Uterus (tissue), 4 donors: ENCODE measurements around the gene QRICH2. TPM values are rescaled to one million over a fixed set of nuclear protein-coding genes. Genes with fewer than 3 reads are reported as not detected.
"Not testable (repeated sequence)": the region's sequence is repeated elsewhere in the genome, so short reads cannot be mapped to it uniquely, and the experiment has no call there.

Experiments used
- DNase-seq, 2 donors: peaks; one replicate each; pipeline ENCODE4 v3.0.0-alpha.2; 2019 to 2020
- H3K27ac ChIP-seq, 2 donors: fragments of 200-600 bp; sonication (generic); 1 replicate in 1 of 2; 2 replicates in 1 of 2; pipeline ENCODE4 v1.5.1; 2016 to 2018
- H3K27me3 ChIP-seq, 2 donors: fragments of 200-600 bp; sonication (generic); one replicate each; pipeline ENCODE4 v1.5.1; 2018 to 2019; ENCODE audit warnings: control low read depth in 1 of 2
- H3K36me3 ChIP-seq, 2 donors: fragments of 200-600 bp; sonication (generic); one replicate each; pipeline ENCODE4 v1.5.1; 2019; ENCODE audit warnings: control low read depth in 1 of 2
- H3K4me1 ChIP-seq, 2 donors: fragments of 200-600 bp; sonication (generic); one replicate each; pipeline ENCODE4 v1.5.1; 2018 to 2019; ENCODE audit warnings: control low read depth in 1 of 2
- H3K4me3 ChIP-seq, 2 donors: fragments of 200-600 bp; sonication (generic); 1 replicate in 1 of 2; 2 replicates in 1 of 2; pipeline ENCODE4 v1.5.1; 2018 to 2019; ENCODE audit warnings: mild to moderate bottlenecking in 1 of 2
- H3K9me3 ChIP-seq, 2 donors: fragments of 200-600 bp; sonication (generic); one replicate each; pipeline ENCODE4 v1.5.1; 2019; ENCODE audit warnings: control low read depth in 1 of 2
- POLR2A ChIP-seq, 2 donors: fragments of 450-650 bp; IDR thresholded peaks; one replicate each; pipeline ENCODE4 v1.6.1; 2016; ENCODE audit warnings: antibody characterized with exemption in 2 of 2, mild to moderate bottlenecking in 1 of 2, moderate library complexity in 1 of 2
- intact Hi-C: fragments of 100-400 bp; cut with DNase I; formaldehyde crosslinking; loops from one replicate; pipeline ENCODE4 v1.15.1; 2023; ENCODE audit warnings: low total_unique reads
- total RNA-seq, 4 donors: library from RNA; depleted of rRNA in 3 of 4; stranded (reverse); fragments of >200 nt in 3 of 4; gene quantifications; one replicate each; pipeline versions ENCODE4 v1.1.0 to v1.2.4, GENCODE V29; 2014 to 2023
- TF ChIP-seq, protein P1 (sequence below), 4 experiments: fragments of 200-600 bp in 2 of 4; fragments of 450-650 bp in 2 of 4; sonication (generic) in 2 of 4; IDR thresholded peaks; one replicate each; pipeline ENCODE4 v1.5.1; 2016 to 2019; ENCODE audit warnings: antibody characterized with exemption in 4 of 4, mild to moderate bottlenecking in 2 of 4, moderate library complexity in 1 of 4
- donor health status: DM: yes; HTN: yes; CAD: no.

QRICH2 gene
- total RNA-seq, 4 donors from 2014 or later, result under 0.01 to 7.2 (median 4.4) TPM

DNA sequence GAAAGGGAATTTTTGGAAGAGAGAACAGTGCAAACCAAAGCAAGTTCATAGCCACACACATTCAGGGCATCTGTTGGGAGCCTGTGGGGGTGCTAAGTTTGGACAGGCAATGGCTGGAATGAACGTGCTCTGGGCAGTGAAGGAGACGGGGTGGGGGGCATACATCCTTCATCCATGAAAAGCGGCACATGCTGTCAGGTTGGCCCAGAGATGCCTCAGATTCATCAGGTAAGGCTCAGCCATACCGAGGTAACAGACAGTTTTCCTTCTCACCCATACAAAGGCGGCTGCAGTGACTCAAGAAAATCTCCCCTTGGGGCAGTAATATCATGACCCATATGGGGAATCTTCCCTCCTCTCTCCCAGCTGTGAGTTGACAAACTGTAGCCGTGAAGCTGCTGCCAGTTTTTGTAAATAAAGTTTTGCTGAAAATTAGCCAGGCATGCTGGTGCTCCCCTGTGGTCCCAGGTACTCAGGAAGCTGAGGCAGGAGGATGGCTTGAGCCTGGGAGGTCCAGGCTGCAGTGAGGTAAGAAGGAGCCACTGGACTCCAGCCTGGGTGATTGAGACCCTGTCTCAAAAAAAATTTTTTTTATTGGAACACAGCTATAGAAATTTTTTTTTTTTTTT is 52.2 kb downstream of the QRICH2 start:
- DNase-seq, result no peak
- H3K36me3 ChIP-seq, result no peaks in the 10 kb centered on the region
- no peaks in the 10 kb centered on the region for H3K9me3 ChIP-seq
- intact Hi-C loops, result no loop called here
- no peak overlapping the region for H3K27ac ChIP-seq
- H3K4me3 ChIP-seq, result no peak overlapping the region
- TF ChIP-seq, protein P1, sequence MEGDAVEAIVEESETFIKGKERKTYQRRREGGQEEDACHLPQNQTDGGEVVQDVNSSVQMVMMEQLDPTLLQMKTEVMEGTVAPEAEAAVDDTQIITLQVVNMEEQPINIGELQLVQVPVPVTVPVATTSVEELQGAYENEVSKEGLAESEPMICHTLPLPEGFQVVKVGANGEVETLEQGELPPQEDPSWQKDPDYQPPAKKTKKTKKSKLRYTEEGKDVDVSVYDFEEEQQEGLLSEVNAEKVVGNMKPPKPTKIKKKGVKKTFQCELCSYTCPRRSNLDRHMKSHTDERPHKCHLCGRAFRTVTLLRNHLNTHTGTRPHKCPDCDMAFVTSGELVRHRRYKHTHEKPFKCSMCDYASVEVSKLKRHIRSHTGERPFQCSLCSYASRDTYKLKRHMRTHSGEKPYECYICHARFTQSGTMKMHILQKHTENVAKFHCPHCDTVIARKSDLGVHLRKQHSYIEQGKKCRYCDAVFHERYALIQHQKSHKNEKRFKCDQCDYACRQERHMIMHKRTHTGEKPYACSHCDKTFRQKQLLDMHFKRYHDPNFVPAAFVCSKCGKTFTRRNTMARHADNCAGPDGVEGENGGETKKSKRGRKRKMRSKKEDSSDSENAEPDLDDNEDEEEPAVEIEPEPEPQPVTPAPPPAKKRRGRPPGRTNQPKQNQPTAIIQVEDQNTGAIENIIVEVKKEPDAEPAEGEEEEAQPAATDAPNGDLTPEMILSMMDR (IDR thresholded peaks at IDR 0.05), result no peak
- TF ChIP-seq POLR2A (IDR thresholded peaks at IDR 0.05), result no peak
- H3K27me3 ChIP-seq, result no peaks in the 10 kb centered on the region
- no peaks in the 10 kb centered on the region for H3K4me1 ChIP-seq

DNA sequence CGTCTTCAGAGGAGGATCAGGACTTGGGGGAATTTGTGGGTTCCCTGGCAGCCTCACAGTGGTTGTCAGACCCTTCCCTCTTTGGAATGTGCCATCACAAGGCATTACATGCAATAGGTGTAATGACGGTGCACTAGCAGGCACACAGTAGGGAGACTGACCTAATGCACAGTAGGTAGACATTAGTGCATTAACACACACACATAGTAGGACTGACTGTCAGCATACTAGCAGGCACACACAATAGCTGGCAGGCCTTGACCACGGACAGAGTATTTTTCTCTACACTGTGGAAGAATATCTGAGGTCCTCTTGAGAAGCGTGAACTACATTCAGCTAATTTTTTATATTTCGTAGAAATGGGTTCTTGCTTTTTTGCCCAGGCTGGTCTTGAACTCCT is 53.8 kb downstream of the QRICH2 start:
- no peak for DNase-seq
- Histone ChIP-seq H3K27ac (no peak overlapping the region), H3K4me3 (no peak overlapping the region), H3K36me3 (no peaks in the 10 kb centered on the region), H3K9me3 (no peaks in the 10 kb centered on the region), H3K4me1 (no peaks in the 10 kb centered on the region), H3K27me3 (no peaks in the 10 kb centered on the region)
- no peak for TF ChIP-seq POLR2A (IDR thresholded peaks at IDR 0.05)
- TF ChIP-seq, protein P1 (IDR thresholded peaks at IDR 0.05), result no peak
- intact Hi-C loops, result no loop called here

DNA sequence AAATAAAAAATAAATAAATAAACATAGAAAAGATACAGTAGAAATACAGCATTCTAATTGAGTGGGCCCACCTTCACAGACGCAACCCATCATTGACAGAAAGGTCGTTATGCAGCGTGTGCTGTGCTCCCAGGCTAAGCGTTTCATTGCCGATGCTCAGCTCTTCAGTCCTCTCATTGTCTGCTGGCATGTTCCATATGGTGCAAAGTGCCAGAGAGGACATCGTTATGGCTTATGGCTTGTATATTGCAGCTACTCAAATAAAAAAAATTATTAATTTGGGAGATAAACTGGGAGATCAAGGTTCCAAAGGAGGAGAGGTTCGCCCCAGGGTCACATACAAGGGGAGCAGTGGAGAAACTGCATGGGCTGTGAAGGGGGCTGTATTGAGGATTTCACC is 54.2 kb downstream of the QRICH2 start:
- Histone ChIP-seq H3K4me1 (no peaks in the 10 kb centered on the region), H3K27ac (no peak overlapping the region), H3K27me3 (no peaks in the 10 kb centered on the region), H3K9me3 (no peaks in the 10 kb centered on the region), H3K4me3 (no peak overlapping the region), H3K36me3 (no peaks in the 10 kb centered on the region)
- TF ChIP-seq POLR2A (IDR thresholded peaks at IDR 0.05), result no peak
- TF ChIP-seq, protein P1 (IDR thresholded peaks at IDR 0.05), result no peak
- intact Hi-C loops, result no loop called here
- no peak for DNase-seq

DNA sequence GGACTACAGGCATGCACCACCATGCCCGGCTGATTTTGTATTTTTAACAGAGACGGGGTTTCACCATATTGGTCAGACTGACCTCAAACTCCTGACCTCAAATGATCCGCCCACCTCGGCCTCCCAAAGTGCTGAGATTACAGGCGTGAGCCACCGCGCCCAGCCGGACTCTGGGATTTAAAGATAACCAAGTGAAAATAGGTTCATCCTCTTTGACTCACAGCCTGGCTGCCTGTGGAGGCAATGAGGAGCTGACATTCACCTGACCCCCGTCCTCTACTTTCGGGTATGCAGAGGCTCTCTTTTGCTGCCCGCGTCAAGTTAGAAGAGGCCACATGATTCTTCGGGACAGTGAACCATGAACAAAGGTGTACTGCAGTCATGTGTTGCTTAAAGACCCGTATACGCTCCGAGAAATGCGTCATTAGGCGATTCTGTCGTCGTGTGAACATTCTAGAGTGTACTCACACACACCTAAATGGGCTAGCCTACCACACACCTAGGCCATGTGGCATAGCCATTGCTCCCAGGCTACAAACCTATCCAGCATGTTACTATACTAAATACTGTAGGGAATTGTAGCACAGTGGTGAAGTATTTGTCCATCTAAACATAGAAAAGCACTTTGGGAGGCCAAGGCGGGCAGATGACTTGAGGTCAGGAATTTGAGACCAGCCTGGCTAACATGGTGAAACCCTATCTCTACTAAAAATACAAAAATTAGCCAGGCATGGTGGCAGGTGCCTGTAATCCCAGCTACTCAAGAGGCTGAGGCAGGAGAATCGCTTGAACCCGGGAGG is 54.9 kb downstream of the QRICH2 start:
- H3K9me3 ChIP-seq, DNase-seq, H3K36me3 ChIP-seq, intact Hi-C loops, H3K27me3 ChIP-seq, H3K4me3 ChIP-seq, H3K4me1 ChIP-seq: not testable (repeated sequence)
- peak overlapping the region in 1 of 2 donors; percentile 25 for H3K27ac ChIP-seq

DNA sequence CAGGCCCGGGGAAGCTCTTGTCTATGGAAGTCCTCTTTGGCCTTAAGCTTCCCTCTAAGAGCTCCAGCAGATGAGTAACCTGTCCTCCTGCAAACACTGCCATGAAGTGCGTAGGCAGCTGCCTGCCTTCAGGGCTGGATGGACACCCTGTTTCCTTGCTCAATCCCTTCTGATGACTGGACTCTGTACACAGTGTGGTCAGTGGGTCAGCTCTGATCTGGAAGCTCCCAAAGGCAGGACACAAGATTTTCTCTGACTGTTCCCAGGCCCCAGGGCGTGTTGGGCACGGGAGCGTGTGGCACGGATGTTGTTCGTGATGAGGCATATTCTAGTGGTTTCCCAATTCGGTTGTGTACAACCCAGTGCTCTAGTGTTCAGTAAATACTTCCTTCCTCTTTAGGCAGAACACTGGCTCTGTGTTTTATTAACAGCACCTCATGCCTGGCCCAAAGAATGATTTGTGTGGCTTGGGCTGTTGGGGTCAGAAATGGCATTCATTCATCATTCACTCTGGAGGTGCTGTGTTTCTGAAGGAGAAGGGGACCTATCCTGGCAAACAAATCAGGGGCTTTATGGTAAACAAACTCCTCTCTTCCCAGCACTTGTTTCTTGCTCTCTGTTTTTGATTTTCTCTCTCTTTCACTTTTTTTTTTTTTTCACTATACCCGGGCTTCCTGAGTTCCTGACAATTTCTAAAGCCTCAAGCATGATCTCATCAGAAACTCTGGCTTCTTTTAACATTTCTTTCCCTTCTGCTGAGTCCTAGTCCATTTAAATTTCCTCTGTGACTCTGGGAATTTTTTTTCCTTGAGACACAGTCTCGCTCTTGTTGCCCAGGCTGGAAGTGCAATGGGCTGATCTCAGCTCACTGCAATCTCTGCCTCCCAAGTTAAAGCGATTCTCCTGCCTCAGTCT is 55.8 kb downstream of the QRICH2 start:
- no peaks in the 10 kb centered on the region for H3K4me1 ChIP-seq
- no peak overlapping the region for H3K4me3 ChIP-seq
- no peaks in the 10 kb centered on the region for H3K27me3 ChIP-seq
- H3K27ac ChIP-seq, result peak overlapping the region; percentile 10 to 25
- H3K36me3 ChIP-seq, result no peaks in the 10 kb centered on the region
- H3K9me3 ChIP-seq, result no peaks in the 10 kb centered on the region
- DNase-seq, result no peak
- intact Hi-C loops, result no loop called here
- TF ChIP-seq, protein P1 (IDR thresholded peaks at IDR 0.05), result no peak
- no peak for TF ChIP-seq POLR2A (IDR thresholded peaks at IDR 0.05)
